ENCODE measurements around the gene ARG2.

Gene ARG2

DNA sequence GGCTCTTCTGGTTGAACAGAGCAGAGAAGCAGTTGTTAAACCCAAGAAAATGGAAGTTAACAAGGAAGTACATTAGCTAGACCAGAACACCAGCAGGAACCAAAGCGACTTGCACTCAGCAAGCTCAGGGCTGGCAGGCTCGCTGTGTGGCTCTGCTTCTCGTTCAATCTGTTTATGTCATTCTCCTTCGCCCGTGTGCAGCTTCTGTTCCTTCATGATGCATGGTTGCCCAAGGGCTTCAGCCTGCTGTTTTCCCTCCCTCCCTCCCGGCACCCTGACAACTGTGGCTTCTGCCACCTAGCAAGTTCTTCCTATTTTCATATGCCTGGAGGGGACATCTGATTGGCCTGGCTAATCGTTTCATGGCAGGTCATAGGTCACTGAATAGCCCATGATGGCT lies 44.9 kb upstream of the ARG2 start:
- ATAC-seq: no peak
- no peak for TF ChIP-seq ZC3H10 (CRISPR knock-in tag; IDR thresholded peaks at IDR 0.05)
- TF ChIP-seq CSDC2 (CRISPR knock-in tag; IDR thresholded peaks at IDR 0.05): no peak
- TF ChIP-seq OSR1 (CRISPR knock-in tag; IDR thresholded peaks at IDR 0.05): no peak
- TF ChIP-seq, protein P1, sequence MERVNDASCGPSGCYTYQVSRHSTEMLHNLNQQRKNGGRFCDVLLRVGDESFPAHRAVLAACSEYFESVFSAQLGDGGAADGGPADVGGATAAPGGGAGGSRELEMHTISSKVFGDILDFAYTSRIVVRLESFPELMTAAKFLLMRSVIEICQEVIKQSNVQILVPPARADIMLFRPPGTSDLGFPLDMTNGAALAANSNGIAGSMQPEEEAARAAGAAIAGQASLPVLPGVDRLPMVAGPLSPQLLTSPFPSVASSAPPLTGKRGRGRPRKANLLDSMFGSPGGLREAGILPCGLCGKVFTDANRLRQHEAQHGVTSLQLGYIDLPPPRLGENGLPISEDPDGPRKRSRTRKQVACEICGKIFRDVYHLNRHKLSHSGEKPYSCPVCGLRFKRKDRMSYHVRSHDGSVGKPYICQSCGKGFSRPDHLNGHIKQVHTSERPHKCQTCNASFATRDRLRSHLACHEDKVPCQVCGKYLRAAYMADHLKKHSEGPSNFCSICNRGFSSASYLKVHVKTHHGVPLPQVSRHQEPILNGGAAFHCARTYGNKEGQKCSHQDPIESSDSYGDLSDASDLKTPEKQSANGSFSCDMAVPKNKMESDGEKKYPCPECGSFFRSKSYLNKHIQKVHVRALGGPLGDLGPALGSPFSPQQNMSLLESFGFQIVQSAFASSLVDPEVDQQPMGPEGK (CRISPR knock-in tag; IDR thresholded peaks at IDR 0.05; ENCODE audit: borderline replicate concordance): no peak
- TF ChIP-seq, protein P2, sequence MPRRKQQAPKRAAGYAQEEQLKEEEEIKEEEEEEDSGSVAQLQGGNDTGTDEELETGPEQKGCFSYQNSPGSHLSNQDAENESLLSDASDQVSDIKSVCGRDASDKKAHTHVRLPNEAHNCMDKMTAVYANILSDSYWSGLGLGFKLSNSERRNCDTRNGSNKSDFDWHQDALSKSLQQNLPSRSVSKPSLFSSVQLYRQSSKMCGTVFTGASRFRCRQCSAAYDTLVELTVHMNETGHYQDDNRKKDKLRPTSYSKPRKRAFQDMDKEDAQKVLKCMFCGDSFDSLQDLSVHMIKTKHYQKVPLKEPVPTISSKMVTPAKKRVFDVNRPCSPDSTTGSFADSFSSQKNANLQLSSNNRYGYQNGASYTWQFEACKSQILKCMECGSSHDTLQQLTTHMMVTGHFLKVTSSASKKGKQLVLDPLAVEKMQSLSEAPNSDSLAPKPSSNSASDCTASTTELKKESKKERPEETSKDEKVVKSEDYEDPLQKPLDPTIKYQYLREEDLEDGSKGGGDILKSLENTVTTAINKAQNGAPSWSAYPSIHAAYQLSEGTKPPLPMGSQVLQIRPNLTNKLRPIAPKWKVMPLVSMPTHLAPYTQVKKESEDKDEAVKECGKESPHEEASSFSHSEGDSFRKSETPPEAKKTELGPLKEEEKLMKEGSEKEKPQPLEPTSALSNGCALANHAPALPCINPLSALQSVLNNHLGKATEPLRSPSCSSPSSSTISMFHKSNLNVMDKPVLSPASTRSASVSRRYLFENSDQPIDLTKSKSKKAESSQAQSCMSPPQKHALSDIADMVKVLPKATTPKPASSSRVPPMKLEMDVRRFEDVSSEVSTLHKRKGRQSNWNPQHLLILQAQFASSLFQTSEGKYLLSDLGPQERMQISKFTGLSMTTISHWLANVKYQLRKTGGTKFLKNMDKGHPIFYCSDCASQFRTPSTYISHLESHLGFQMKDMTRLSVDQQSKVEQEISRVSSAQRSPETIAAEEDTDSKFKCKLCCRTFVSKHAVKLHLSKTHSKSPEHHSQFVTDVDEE (CRISPR knock-in tag; IDR thresholded peaks at IDR 0.05): no peak
- no peak for TF ChIP-seq PPARA (CRISPR knock-in tag; IDR thresholded peaks at IDR 0.05; ENCODE audit: borderline replicate concordance)
- TF ChIP-seq, protein P3, sequence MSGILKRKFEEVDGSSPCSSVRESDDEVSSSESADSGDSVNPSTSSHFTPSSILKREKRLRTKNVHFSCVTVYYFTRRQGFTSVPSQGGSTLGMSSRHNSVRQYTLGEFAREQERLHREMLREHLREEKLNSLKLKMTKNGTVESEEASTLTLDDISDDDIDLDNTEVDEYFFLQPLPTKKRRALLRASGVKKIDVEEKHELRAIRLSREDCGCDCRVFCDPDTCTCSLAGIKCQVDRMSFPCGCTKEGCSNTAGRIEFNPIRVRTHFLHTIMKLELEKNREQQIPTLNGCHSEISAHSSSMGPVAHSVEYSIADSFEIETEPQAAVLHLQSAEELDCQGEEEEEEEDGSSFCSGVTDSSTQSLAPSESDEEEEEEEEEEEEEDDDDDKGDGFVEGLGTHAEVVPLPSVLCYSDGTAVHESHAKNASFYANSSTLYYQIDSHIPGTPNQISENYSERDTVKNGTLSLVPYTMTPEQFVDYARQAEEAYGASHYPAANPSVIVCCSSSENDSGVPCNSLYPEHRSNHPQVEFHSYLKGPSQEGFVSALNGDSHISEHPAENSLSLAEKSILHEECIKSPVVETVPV (CRISPR knock-in tag; IDR thresholded peaks at IDR 0.05): no peak
- TF ChIP-seq ZNF565 (CRISPR knock-in tag; conservative IDR thresholded peaks at IDR 0.05; ENCODE audit: low read depth): no peak
- TF ChIP-seq TOX (CRISPR knock-in tag; IDR thresholded peaks at IDR 0.05; ENCODE audit: borderline replicate concordance): no peak
- no peak for TF ChIP-seq TCF4 (CRISPR knock-in tag; IDR thresholded peaks at IDR 0.05; ENCODE audit: borderline replicate concordance)
- TF ChIP-seq, protein P4, sequence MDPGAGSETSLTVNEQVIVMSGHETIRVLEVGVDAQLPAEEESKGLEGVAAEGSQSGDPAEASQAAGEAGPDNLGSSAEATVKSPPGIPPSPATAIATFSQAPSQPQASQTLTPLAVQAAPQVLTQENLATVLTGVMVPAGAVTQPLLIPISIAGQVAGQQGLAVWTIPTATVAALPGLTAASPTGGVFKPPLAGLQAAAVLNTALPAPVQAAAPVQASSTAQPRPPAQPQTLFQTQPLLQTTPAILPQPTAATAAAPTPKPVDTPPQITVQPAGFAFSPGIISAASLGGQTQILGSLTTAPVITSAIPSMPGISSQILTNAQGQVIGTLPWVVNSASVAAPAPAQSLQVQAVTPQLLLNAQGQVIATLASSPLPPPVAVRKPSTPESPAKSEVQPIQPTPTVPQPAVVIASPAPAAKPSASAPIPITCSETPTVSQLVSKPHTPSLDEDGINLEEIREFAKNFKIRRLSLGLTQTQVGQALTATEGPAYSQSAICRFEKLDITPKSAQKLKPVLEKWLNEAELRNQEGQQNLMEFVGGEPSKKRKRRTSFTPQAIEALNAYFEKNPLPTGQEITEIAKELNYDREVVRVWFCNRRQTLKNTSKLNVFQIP (CRISPR knock-in tag; IDR thresholded peaks at IDR 0.05; ENCODE audit: borderline replicate concordance, low read depth): no peak

DNA sequence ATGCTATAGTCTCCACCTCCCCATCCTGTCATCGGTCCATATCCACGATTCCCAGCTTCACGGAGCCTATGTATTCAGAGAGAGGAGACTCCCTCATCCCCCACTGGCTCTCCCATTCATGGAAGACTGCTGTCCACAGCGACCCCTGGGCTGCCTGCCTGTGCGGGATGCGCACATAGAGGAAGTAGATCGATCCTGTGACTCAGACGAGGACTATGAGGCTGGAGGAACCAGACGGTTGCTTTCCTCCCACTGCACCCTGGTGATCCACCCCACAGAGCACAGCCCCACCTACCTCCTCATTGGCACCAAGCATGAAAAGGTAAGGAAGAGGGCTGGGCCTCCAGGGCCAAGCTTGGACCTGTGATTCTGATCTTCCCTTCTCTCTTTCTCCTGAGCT lies 44.0 kb upstream of the ARG2 start:
- TF ChIP-seq ZNF565 (CRISPR knock-in tag; conservative IDR thresholded peaks at IDR 0.05; ENCODE audit: low read depth): no peak
- no peak for TF ChIP-seq PPARA (CRISPR knock-in tag; IDR thresholded peaks at IDR 0.05; ENCODE audit: borderline replicate concordance)
- no peak for TF ChIP-seq ZC3H10 (CRISPR knock-in tag; IDR thresholded peaks at IDR 0.05)
- TF ChIP-seq ZFP30 (CRISPR knock-in tag; IDR thresholded peaks at IDR 0.05): no peak
- TF ChIP-seq GLIS3 (CRISPR knock-in tag; IDR thresholded peaks at IDR 0.05): no peak
- TF ChIP-seq ESRRG (CRISPR knock-in tag; IDR thresholded peaks at IDR 0.05): no peak
- TF ChIP-seq, protein P3 (CRISPR knock-in tag; IDR thresholded peaks at IDR 0.05): no peak
- TF ChIP-seq, protein P1 (CRISPR knock-in tag; IDR thresholded peaks at IDR 0.05; ENCODE audit: borderline replicate concordance): no peak
- TF ChIP-seq SNAI2 (CRISPR knock-in tag; IDR thresholded peaks at IDR 0.05): no peak
- TF ChIP-seq ARNTL (CRISPR knock-in tag; IDR thresholded peaks at IDR 0.05; ENCODE audit: borderline replicate concordance, low read depth): no peak
- no peak for TF ChIP-seq RARB (CRISPR knock-in tag; IDR thresholded peaks at IDR 0.05)
- ATAC-seq: no peak
